GM19372 (cell line): ENCODE measurements around the gene RS1.

Experiments used
- ATAC-seq: cut with Tn5 transposase; IDR thresholded peaks from one replicate; pipeline ENCODE4 v1.9.1; 2021; ENCODE audit warnings: mild to moderate bottlenecking, low read depth, moderate library complexity; ENCODE audit not compliant: unreplicated experiment

RS1 gene

GRCh38 chrX:18613930-18614639 lies 57.8 kb downstream of the RS1 start:
- no peak for ATAC-seq

GRCh38 chrX:18607966-18608365 lies 63.9 kb downstream of the RS1 start:
- no peak for ATAC-seq

- no peak for ATAC-seq
These were observed 73.5 kb downstream of the RS1 start for GRCh38 chrX:18598413-18598812.

GRCh38 chrX:18596096-18596495 lies 75.8 kb downstream of the RS1 start:
- ATAC-seq = no peak

- ATAC-seq = no peak
These were observed 77.8 kb downstream of the RS1 start for GRCh38 chrX:18594079-18594478.

- ATAC-seq = no peak
These were observed 80.1 kb downstream of the RS1 start for GRCh38 chrX:18591834-18592233.
